ENCODE measurements around the gene TRAPPC3L. TPM values are rescaled to one million over a fixed set of nuclear protein-coding genes. Genes with fewer than 3 reads are reported as not detected.

TRAPPC3L gene
- polyA plus RNA-seq, 1 of the 3 experiments (the other 2 are of a cell fraction) = 0.03 TPM

GRCh38 chr6:116531675-116532570 lies 13.6 kb downstream of the TRAPPC3L start:
- Histone ChIP-seq H3K9ac (no peak overlapping the region), H3K79me2 (ENCODE audit: insufficient read depth) (no peaks in the 10 kb centered on the region), H3K9me2 (no peaks in the 10 kb centered on the region), H3K27ac (ENCODE audit: low read depth in 2 of 2, low read length in 1 of 2) (no peak overlapping the region), H4K20me1 (ENCODE audit: insufficient read depth) (no peaks in the 10 kb centered on the region), H2AFZ (ENCODE audit: low read depth) (peak overlapping the region; percentile 4; the same call in 1 of the 2 replicates), H3K4me3 (ENCODE audit: low read depth in 2 of 2, low read length in 1 of 2) (no peak overlapping the region), H3K27me3 (ENCODE audit: insufficient read depth) (no peaks in the 10 kb centered on the region), H3K4me1 (ENCODE audit: control insufficient read depth in 1 of 2, insufficient read depth in 2 of 2, low read depth in 1 of 2, low read length in 1 of 2) (peaks cover 0 to 21% of the 10 kb centered on the region in 2 experiments; a peak in 2 of 4 replicates), H3K9me3 (no peaks in the 10 kb centered on the region), H3K36me3 (replicated peaks in 1 of 2; ENCODE audit: control insufficient read depth in 1 of 2, insufficient read depth in 2 of 2, low read length in 1 of 2) (no peaks in the 10 kb centered on the region), H3K4me2 (no peak overlapping the region), H3F3A (replicated peaks; ENCODE audit: insufficient read depth) (peaks cover 3% of the 10 kb centered on the region)
- 85% methylated on average over 12 of the region's 12 CpGs for WGBS (ENCODE audit: low lambda C conversion rate)
- POLR2A ChIA-PET = no interaction called here
- peak; percentile 56 for DNase-seq
- CTCF ChIA-PET = interaction anchor here (0.8 to 4.5 kb wide), 16 partner anchors 10 to 463 kb away, joined by 3 to 55 read pairs (median 4); partner anchors contain the start of gene TSPYL1
- TF ChIP-seq RAD21 (IDR thresholded peaks at IDR 0.05; ENCODE audit: low read length) (peak; percentile 70), USF1 (IDR thresholded peaks at IDR 0.05; ENCODE audit: borderline replicate concordance, low read depth) (no peak), SMC3 (IDR thresholded peaks at IDR 0.05; ENCODE audit: low read depth, low read length) (peak; percentile 77), TEAD4 (IDR thresholded peaks at IDR 0.05; ENCODE audit: borderline replicate concordance, insufficient read depth) (no peak), RXRA (IDR thresholded peaks at IDR 0.05; ENCODE audit: borderline replicate concordance, low read depth) (no peak), TCF12 (IDR thresholded peaks at IDR 0.05) (no peak), FOXM1 (IDR thresholded peaks at IDR 0.05; ENCODE audit: low read depth) (no peak), CTCF (IDR thresholded peaks at IDR 0.05) (peak; percentile 73), GABPA (IDR thresholded peaks at IDR 0.05; ENCODE audit: low read depth) (no peak), SIN3A (IDR thresholded peaks at IDR 0.05; ENCODE audit: borderline replicate concordance, low read depth, low read length) (no peak), RFX5 (IDR thresholded peaks at IDR 0.05; ENCODE audit: low read length) (no peak), ZBTB33 (IDR thresholded peaks at IDR 0.05; ENCODE audit: borderline replicate concordance, low read depth) (no peak), RCOR1 (IDR thresholded peaks at IDR 0.05; ENCODE audit: low read length) (no peak), EP300 (IDR thresholded peaks at IDR 0.05; ENCODE audit: borderline replicate concordance in 1 of 2, low read depth in 1 of 2, low read length in 1 of 2) (no peak), FOSL2 (IDR thresholded peaks at IDR 0.05; ENCODE audit: borderline replicate concordance, low read depth) (no peak), ELF1 (IDR thresholded peaks at IDR 0.05) (no peak), CHD2 (IDR thresholded peaks at IDR 0.05; ENCODE audit: low read length, partially characterized antibody) (no peak), JUND (IDR thresholded peaks at IDR 0.05) (no peak), REST (IDR thresholded peaks at IDR 0.05; ENCODE audit: low read depth, low read length) (no peak), POLR2AphosphoS5 (IDR thresholded peaks at IDR 0.05; ENCODE audit: low read depth, low read length) (no peak)
